ENCODE data around the gene FST.

GRCh38 chr5:53479045-53479589, 1.3 kb upstream of the FST start:
- TF ChIP-seq CTCF (IDR thresholded peaks at IDR 0.05; ENCODE audit: low read depth, low read length, poor library complexity, severe bottlenecking) (no peak), EZH2phosphoT487 (IDR thresholded peaks at IDR 0.05; ENCODE audit: borderline replicate concordance, low read length) (no peak; the same call in 1 of the 2 replicates)
